Measurements from ENCODE around the gene RNF180. TPM values are rescaled to one million over a fixed set of nuclear protein-coding genes. Genes with fewer than 3 reads are reported as not detected.

Gene RNF180
- total RNA-seq, 1 donor from 2014 or later = 7.3 TPM

- no peak overlapping the region for H3K4me3 Mint-ChIP-seq
- no peaks in the 10 kb centered on the region for H3K36me3 Mint-ChIP-seq (ENCODE audit: low read depth)
- no peak for DNase-seq (ENCODE audit: low read depth, low spot score)
- no peaks in the 10 kb centered on the region for H3K4me1 Mint-ChIP-seq
- no peak for TF ChIP-seq CTCF (conservative IDR thresholded peaks at IDR 0.05)
- peaks cover 7% of the 10 kb centered on the region for H3K27me3 Mint-ChIP-seq (ENCODE audit: low read depth)
- no peak overlapping the region for H3K27ac Mint-ChIP-seq (ENCODE audit: unreplicated experiment)
- H3K9me3 Mint-ChIP-seq = no peaks in the 10 kb centered on the region
Observed at GRCh38 chr5:64156261-64156660, 9.4 kb upstream of the RNF180 start.

- Mint-ChIP-seq H3K36me3 (ENCODE audit: low read depth) (no peaks in the 10 kb centered on the region), H3K4me1 (no peaks in the 10 kb centered on the region), H3K27ac (ENCODE audit: unreplicated experiment) (no peak overlapping the region), H3K9me3 (no peaks in the 10 kb centered on the region), H3K27me3 (ENCODE audit: low read depth) (peaks cover 13% of the 10 kb centered on the region), H3K4me3 (no peak overlapping the region)
- DNase-seq (ENCODE audit: low read depth, low spot score) = no peak
- TF ChIP-seq CTCF (conservative IDR thresholded peaks at IDR 0.05) = no peak
Observed at GRCh38 chr5:64158827-64159226, 6.8 kb upstream of the RNF180 start.

DNA sequence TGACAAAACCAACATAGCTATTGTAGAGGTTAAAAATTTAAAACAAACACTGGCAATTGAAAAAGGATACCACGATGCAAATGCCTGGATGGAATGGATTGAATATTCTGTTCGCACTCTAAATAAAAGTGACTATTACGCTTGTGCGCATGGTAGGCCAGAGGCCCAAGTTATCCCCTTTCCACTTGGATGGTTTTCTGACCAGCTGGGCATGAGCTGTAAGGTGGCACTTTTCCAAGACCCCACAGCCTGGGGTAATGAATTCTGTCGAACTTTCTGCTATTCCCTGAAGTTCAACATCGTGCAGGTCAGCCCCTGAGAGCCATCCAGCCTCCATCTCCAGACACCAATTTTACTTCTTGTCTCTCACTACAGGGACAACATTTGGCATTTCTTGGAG is 5.4 kb upstream of the RNF180 start:
- Mint-ChIP-seq H3K4me3 (no peak overlapping the region), H3K4me1 (no peaks in the 10 kb centered on the region), H3K9me3 (no peaks in the 10 kb centered on the region), H3K27me3 (ENCODE audit: low read depth) (peaks cover 20% of the 10 kb centered on the region), H3K27ac (ENCODE audit: unreplicated experiment) (no peak overlapping the region), H3K36me3 (ENCODE audit: low read depth) (no peaks in the 10 kb centered on the region)
- no peak for DNase-seq (ENCODE audit: low read depth, low spot score)
- no peak for TF ChIP-seq CTCF (conservative IDR thresholded peaks at IDR 0.05)

GRCh38 chr5:64161420-64161819 is 4.2 kb upstream of the RNF180 start:
- peaks cover 28% of the 10 kb centered on the region for H3K27me3 Mint-ChIP-seq (ENCODE audit: low read depth)
- H3K4me3 Mint-ChIP-seq = no peak overlapping the region
- H3K27ac Mint-ChIP-seq (ENCODE audit: unreplicated experiment) = no peak overlapping the region
- TF ChIP-seq CTCF (conservative IDR thresholded peaks at IDR 0.05) = no peak
- H3K36me3 Mint-ChIP-seq (ENCODE audit: low read depth) = no peaks in the 10 kb centered on the region
- DNase-seq (ENCODE audit: low read depth, low spot score) = no peak
- H3K9me3 Mint-ChIP-seq = no peaks in the 10 kb centered on the region
- H3K4me1 Mint-ChIP-seq = peaks cover 3% of the 10 kb centered on the region

DNA sequence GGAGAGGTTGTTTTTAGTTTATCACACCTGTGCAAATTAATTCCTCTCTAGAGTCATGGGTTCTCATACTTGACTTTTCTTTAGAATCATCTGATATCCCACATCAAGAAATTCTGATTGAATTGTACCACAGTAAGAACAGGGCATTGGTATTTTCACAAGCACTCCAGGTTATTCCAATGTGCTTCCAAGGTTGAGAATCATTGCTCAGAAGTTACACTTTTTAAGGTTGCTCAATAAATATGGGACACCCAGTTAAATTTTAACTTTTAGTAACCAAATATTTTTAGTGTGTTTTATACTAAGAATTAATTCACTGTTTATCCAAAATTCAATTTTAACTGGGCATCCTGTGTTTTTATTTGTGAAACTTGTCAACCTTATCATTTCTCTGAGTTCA is 2.5 kb upstream of the RNF180 start:
- no peaks in the 10 kb centered on the region for H3K36me3 Mint-ChIP-seq (ENCODE audit: low read depth)
- no peak for DNase-seq (ENCODE audit: low read depth, low spot score)
- TF ChIP-seq CTCF (conservative IDR thresholded peaks at IDR 0.05) = no peak
- H3K9me3 Mint-ChIP-seq = no peaks in the 10 kb centered on the region
- no peak overlapping the region for H3K27ac Mint-ChIP-seq (ENCODE audit: unreplicated experiment)
- H3K27me3 Mint-ChIP-seq (ENCODE audit: low read depth) = peaks cover 37% of the 10 kb centered on the region
- no peak overlapping the region for H3K4me3 Mint-ChIP-seq
- H3K4me1 Mint-ChIP-seq = peaks cover 5% of the 10 kb centered on the region

DNA sequence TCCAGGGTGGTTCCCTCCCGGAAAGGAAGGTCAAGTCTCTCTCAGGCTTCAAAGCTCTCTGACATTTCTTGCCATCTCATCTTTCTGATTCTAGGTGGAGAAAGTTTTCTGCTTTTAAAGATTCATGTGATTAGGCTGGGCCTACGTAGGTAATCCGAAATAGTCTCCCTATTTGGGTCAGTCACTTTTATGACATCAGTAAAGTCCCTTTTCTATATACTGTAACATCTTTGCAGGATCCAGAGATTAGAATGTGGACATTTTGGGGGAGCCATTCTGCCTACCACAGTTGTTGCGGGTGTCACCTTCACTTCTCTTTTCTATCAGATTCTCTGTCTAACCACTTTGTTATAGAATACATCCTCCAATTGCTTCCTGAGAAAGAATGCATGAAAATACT is 1.9 kb upstream of the RNF180 start:
- no peak for DNase-seq (ENCODE audit: low read depth, low spot score)
- Mint-ChIP-seq H3K4me1 (peaks cover 5% of the 10 kb centered on the region), H3K27ac (ENCODE audit: unreplicated experiment) (no peak overlapping the region), H3K4me3 (no peak overlapping the region), H3K27me3 (ENCODE audit: low read depth) (peaks cover 37% of the 10 kb centered on the region), H3K36me3 (ENCODE audit: low read depth) (no peaks in the 10 kb centered on the region), H3K9me3 (no peaks in the 10 kb centered on the region)
- TF ChIP-seq CTCF (conservative IDR thresholded peaks at IDR 0.05) = no peak

Measured in neural crest cell (in vitro differentiated cells).